Activated T-helper 1 cell treated with anti-CD3 and anti-CD28 coated beads, Interleukin-2, amount 50 U/mL, for 16 hours (primary cell): ENCODE results near the gene NFIC.
"Not testable (repeated sequence)": the region's sequence is repeated elsewhere in the genome, so short reads cannot be mapped to it uniquely, and the experiment has no call there.

Experiments used
- DNase-seq, 2 donors: peaks; one replicate each; pipeline ENCODE4 v3.0.0-alpha.2; 2020; ENCODE audit warnings: low read depth in 1 of 2, low spot score in 1 of 2

Gene NFIC

GRCh38 chr19:3336680-3337523 lies 29.5 kb upstream of the NFIC start:
- DNase-seq: no peak

- peak; percentile 17 to 53 for DNase-seq
Measured at GRCh38 chr19:3338541-3339181, 27.7 kb upstream of the NFIC start.

GRCh38 chr19:3340340-3340739 lies 26.0 kb upstream of the NFIC start:
- DNase-seq: no peak

GRCh38 chr19:3342246-3342645 lies 24.1 kb upstream of the NFIC start:
- DNase-seq: no peak

- DNase-seq: not testable (repeated sequence)
Measured at GRCh38 chr19:3342962-3343361, 23.4 kb upstream of the NFIC start.

- no peak for DNase-seq
Measured at GRCh38 chr19:3343619-3344502, 22.5 kb upstream of the NFIC start.

GRCh38 chr19:3344608-3345598 lies 21.5 kb upstream of the NFIC start:
- DNase-seq: no peak

- DNase-seq: no peak
Measured at GRCh38 chr19:3345850-3346460, 20.4 kb upstream of the NFIC start.

GRCh38 chr19:3346677-3347353 lies 19.6 kb upstream of the NFIC start:
- no peak for DNase-seq

GRCh38 chr19:3348042-3348441 lies 18.3 kb upstream of the NFIC start:
- DNase-seq: no peak

GRCh38 chr19:3348469-3348868 lies 17.9 kb upstream of the NFIC start:
- DNase-seq: not testable (repeated sequence)

- no peak for DNase-seq
Measured at GRCh38 chr19:3350014-3350663, 16.2 kb upstream of the NFIC start.

- no peak for DNase-seq
Measured at GRCh38 chr19:3351702-3352447, 14.5 kb upstream of the NFIC start.

GRCh38 chr19:3353493-3353892 lies 12.9 kb upstream of the NFIC start:
- no peak for DNase-seq

- no peak for DNase-seq
Measured at GRCh38 chr19:3356805-3357204, 9.6 kb upstream of the NFIC start.

- no peak for DNase-seq
Measured at GRCh38 chr19:3357271-3357991, 9.0 kb upstream of the NFIC start.

GRCh38 chr19:3357992-3358688 lies 8.2 kb upstream of the NFIC start:
- DNase-seq: no peak
